K562 (cell line): ENCODE results near the gene HSD17B3.

Source experiments
- ATF7 ChIP-seq: fragments of 450-650 bp; IDR thresholded peaks from 2 replicates; pipeline ENCODE4 v1.7.1; 2014; ENCODE audit warnings: mild to moderate bottlenecking, moderate library complexity
- HSF4 ChIP-seq: fragments of 250-450 bp; sonication (Bioruptor Pico); IDR thresholded peaks from 2 replicates; pipeline ENCODE4 v2.1.2; 2022; ENCODE audit warnings: mild to moderate bottlenecking, moderate library complexity, borderline replicate concordance
- POLR2A ChIP-seq: fragments of 450-650 bp; conservative IDR thresholded peaks from 2 replicates; pipeline ENCODE4 v1.6.1; 2016
- SMARCC2 ChIP-seq: fragments of 450-650 bp; IDR thresholded peaks from 2 replicates; pipeline ENCODE4 v1.6.1; 2017; ENCODE audit warnings: antibody characterized with exemption, moderate library complexity, mild to moderate bottlenecking, low read depth
- TRIM28 ChIP-seq: fragments of 450-650 bp; IDR thresholded peaks from 2 replicates; pipeline ENCODE4 v1.6.1; 2017
- USF2 ChIP-seq: sonication (generic); formaldehyde crosslinking; IDR thresholded peaks from 2 replicates; pipeline ENCODE4 v1.5.0; 2020; ENCODE audit warnings: missing genetic modification reagents
- ZC3H4 ChIP-seq: sonication (generic); formaldehyde crosslinking; IDR thresholded peaks from 2 replicates; pipeline ENCODE4 v1.9.0; 2021; ENCODE audit warnings: missing genetic modification reagents, borderline replicate concordance
- ZNF354B ChIP-seq: fragments of 250-450 bp; sonication (Bioruptor Pico); IDR thresholded peaks from 2 replicates; pipeline ENCODE4 v1.4.0; 2020
- TF ChIP-seq, protein P1 (sequence below), 3 experiments: IDR thresholded peaks in 2 of 3; conservative IDR thresholded peaks in 1 of 3; 2 replicates each; pipeline ENCODE4 v1.5.1; 2011 to 2012; ENCODE audit warnings: low read length in 3 of 3, mild to moderate bottlenecking in 3 of 3, control low read depth in 2 of 3, improper control_type of control experiment in 1 of 3, inconsistent platforms in 1 of 3, low read depth in 1 of 3, mixed read lengths in 1 of 3, moderate library complexity in 1 of 3; ENCODE audit not compliant: insufficient read depth in 2 of 3

GRCh38 chr9:96201140-96201539 is 100.8 kb downstream of the HSD17B3 start:
- no peak for TF ChIP-seq ATF7
- TF ChIP-seq TRIM28 = no peak
- TF ChIP-seq USF2 (CRISPR knock-in tag) = no peak
- no peak for TF ChIP-seq POLR2A
- TF ChIP-seq ZNF354B (CRISPR knock-in tag) = no peak
- TF ChIP-seq, protein P1, sequence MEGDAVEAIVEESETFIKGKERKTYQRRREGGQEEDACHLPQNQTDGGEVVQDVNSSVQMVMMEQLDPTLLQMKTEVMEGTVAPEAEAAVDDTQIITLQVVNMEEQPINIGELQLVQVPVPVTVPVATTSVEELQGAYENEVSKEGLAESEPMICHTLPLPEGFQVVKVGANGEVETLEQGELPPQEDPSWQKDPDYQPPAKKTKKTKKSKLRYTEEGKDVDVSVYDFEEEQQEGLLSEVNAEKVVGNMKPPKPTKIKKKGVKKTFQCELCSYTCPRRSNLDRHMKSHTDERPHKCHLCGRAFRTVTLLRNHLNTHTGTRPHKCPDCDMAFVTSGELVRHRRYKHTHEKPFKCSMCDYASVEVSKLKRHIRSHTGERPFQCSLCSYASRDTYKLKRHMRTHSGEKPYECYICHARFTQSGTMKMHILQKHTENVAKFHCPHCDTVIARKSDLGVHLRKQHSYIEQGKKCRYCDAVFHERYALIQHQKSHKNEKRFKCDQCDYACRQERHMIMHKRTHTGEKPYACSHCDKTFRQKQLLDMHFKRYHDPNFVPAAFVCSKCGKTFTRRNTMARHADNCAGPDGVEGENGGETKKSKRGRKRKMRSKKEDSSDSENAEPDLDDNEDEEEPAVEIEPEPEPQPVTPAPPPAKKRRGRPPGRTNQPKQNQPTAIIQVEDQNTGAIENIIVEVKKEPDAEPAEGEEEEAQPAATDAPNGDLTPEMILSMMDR (IDR thresholded peaks at IDR 0.05 in 2 of 3, conservative IDR thresholded peaks at IDR 0.05 in 1 of 3; ENCODE audit: insufficient read depth in 2 of 3, low read depth in 1 of 3, low read length in 3 of 3) = no peak
- TF ChIP-seq SMARCC2 = no peak
- no peak for TF ChIP-seq HSF4 (CRISPR knock-in tag)
- no peak for TF ChIP-seq ZC3H4 (CRISPR knock-in tag)
